Measurements from ENCODE around the gene MFN2.
"Not testable (repeated sequence)": the region's sequence is repeated elsewhere in the genome, so short reads cannot be mapped to it uniquely, and the experiment has no call there.

Gene MFN2

DNA sequence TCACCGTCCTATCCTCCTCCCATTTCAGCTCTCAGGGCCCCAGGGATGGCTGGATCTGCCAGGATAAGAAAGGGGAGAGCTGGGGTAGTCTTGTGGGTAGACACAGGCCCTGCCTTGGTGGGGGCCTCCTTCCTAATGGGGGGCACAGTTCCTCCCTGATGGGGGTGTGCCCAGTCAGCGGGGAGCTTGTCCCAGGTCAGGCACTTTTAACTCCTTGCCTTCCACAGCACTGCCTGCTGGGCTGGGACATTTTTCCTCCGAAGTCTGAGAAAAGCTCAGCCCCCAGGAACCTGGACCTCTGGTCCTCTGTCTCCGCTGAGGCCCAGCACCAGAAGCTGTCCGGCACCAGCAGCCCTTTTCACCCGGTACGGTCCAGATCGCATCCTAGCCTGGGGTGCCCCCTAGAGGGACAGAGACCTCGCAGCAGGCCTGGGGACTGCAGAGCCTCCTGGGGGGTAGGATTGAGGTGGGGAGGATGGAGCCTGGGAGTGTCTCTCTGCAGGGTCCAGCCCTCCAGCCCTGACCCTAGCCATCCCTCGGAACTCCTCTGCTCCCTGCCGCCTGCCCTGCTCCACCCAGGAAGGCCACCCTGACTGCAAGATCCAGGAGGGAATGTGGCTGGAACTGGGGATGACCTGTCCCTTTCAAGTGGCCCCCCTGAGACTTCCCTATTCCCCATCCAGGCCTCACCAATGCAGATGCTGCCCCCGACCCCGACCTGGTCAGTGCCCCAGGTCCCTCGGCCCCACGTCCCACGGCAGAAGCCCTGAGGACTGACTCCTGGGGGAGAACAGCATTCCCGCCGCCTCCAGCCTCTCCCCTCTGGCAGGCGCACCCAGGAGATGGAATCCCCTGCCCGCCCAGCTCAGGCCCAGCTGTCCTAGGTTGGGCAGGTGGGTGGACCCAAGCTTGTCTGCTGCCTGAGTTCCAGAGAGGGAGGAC is 51.1 kb downstream of the MFN2 start:
- H3K36me3 ChIP-seq: peaks cover 14 to 57% (median 49%) of the 10 kb centered on the region in 3 donors
- intact Hi-C loops (cut with DNase I; ENCODE audit: low total_unique reads): no loop called here
- TF ChIP-seq CTCF (IDR thresholded peaks at IDR 0.05): peak in 1 of 2 experiments; percentile 28

DNA sequence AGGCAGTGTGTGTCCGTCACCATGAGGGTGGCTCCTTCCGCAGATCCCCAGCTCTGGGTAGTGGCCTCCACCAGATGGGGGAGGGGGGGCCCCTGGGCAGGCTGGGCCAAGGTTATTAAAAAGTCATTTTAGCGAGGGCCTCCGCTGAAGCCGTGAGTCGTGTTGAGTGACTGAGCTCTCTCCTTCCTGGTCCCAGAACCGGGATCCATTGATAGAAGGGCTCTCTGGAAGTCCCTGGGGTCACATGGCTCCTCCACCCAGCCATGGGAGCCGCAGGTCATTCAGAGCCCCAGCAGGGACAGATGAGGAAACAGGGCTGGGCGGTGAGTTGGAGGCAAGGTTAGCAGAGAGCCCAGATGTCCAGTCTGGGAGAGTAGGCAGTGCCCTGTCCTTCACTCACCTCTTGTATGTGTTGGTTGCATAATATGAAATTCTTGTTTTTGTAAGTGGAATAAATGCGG is 51.9 kb downstream of the MFN2 start:
- TF ChIP-seq CTCF (IDR thresholded peaks at IDR 0.05): no peak
- H3K36me3 ChIP-seq: peaks cover 12 to 48% (median 40%) of the 10 kb centered on the region in 3 donors
- H3K27ac ChIP-seq: no peak overlapping the region
- intact Hi-C loops (cut with DNase I; ENCODE audit: low total_unique reads): no loop called here
- H3K27me3 ChIP-seq: no peaks in the 10 kb centered on the region
- no peaks in the 10 kb centered on the region for H3K9me3 ChIP-seq
- H3K4me3 ChIP-seq: no peak overlapping the region
- peaks cover 0 to 6% (median 1%) of the 10 kb centered on the region in 4 donors for H3K4me1 ChIP-seq
- DNase-seq: no peak

More for the DNA sequence above, 51.1 kb downstream of the MFN2 start:
- Histone ChIP-seq H3K4me3 (no peak overlapping the region), H3K4me1 (peaks cover 0 to 6% (median 1%) of the 10 kb centered on the region in 4 donors), H3K27ac (no peak overlapping the region), H3K27me3 (no peaks in the 10 kb centered on the region), H3K9me3 (no peaks in the 10 kb centered on the region)
- no peak for DNase-seq

- DNase-seq; intact Hi-C loops (cut with DNase I; ENCODE audit: low total_unique reads); H3K27ac ChIP-seq; H3K4me3 ChIP-seq; H3K4me1 ChIP-seq; H3K9me3 ChIP-seq; H3K27me3 ChIP-seq: not testable (repeated sequence)
- peaks cover 11 to 36% (median 29%) of the 10 kb centered on the region in 3 donors for H3K36me3 ChIP-seq
These were observed 53.2 kb downstream of the MFN2 start for GRCh38 chr1:12033441-12033840.

DNA sequence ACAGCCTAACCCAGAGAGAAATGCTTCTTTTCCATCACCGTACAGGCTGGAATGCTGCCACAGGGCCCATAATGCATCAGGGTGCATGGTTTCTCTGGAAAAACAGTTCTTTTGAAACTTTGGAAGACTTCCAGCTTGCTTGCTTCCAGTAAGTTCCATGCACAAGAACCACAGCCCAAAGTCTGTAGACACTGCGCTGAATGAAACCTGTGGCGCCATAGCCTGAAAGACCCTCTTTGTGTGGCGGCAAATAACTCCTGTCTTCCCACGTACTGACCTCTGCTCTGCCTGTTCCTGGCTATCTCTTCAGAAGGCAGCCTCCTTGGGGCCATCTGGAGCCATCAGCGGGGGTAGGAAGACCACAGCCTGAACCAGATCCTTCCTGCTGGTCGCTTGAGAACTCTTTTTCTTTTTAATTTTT is 54.1 kb downstream of the MFN2 start:
- no peaks in the 10 kb centered on the region for H3K27me3 ChIP-seq
- intact Hi-C loops (cut with DNase I; ENCODE audit: low total_unique reads): no loop called here
- no peaks in the 10 kb centered on the region for H3K9me3 ChIP-seq
- DNase-seq: no peak
- H3K4me3 ChIP-seq: no peak overlapping the region
- TF ChIP-seq CTCF (IDR thresholded peaks at IDR 0.05): no peak
- H3K27ac ChIP-seq: no peak overlapping the region
- peaks cover 0 to 6% (median 1%) of the 10 kb centered on the region in 4 donors for H3K4me1 ChIP-seq
- H3K36me3 ChIP-seq: peaks cover 3 to 26% (median 19%) of the 10 kb centered on the region in 3 donors

- TF ChIP-seq CTCF (IDR thresholded peaks at IDR 0.05): no peak
- Histone ChIP-seq H3K9me3 (no peaks in the 10 kb centered on the region), H3K36me3 (peaks cover 0 to 17% (median 11%) of the 10 kb centered on the region in 3 donors), H3K4me1 (peaks cover 0 to 6% (median 1%) of the 10 kb centered on the region in 4 donors), H3K4me3 (no peak overlapping the region), H3K27ac (no peak overlapping the region), H3K27me3 (no peaks in the 10 kb centered on the region)
- no peak for DNase-seq
- intact Hi-C loops (cut with DNase I; ENCODE audit: low total_unique reads): no loop called here
These were observed 55.1 kb downstream of the MFN2 start for GRCh38 chr1:12035312-12035711.
